Measurements from ENCODE around the gene UPK3A.
A peak's percentile ranks its signal among the peaks of the same experiment; 100 is the strongest.

The UPK3A gene

DNA sequence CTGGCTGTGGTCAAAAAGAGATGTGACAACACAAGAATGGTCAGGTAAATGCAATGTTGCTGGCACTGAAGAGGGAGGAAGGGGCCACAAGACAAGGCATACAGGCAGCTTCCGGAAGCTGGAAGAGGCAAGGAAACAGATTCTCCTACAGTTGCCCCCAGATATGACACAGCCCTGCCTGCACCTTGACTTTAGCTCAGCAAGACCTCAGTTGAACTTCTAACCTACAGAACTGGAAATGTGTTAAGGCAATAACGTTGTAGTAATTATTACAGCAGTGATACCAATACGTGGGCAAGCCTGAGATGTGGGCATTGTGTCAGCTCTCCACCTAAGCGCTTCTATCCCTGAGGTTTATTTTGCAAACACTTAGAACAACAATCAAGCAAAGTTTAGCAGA is 39.8 kb upstream of the UPK3A start:
- peaks cover 1% of the 10 kb centered on the region for H3K4me1 ChIP-seq (ENCODE audit: control insufficient read depth, low read depth, low read length)
- H3K27me3 ChIP-seq (ENCODE audit: insufficient read depth, low read length, poor library complexity): no peaks in the 10 kb centered on the region
- H4K8ac ChIP-seq (ENCODE audit: low read depth, low read length): no peak overlapping the region
- no peak overlapping the region for H3K27ac ChIP-seq (ENCODE audit: low read depth, low read length)
- H3K4me3 ChIP-seq (ENCODE audit: low read length): no peak overlapping the region
- no peaks in the 10 kb centered on the region for H3K36me3 ChIP-seq (ENCODE audit: control insufficient read depth, insufficient read depth, low read length)
- H3K9ac ChIP-seq (ENCODE audit: low read length): no peak overlapping the region
- H2BK5ac ChIP-seq (ENCODE audit: low read length): no peak overlapping the region
- H3K79me2 ChIP-seq (ENCODE audit: control insufficient read depth, insufficient read depth, low read length): no peaks in the 10 kb centered on the region
- H3K18ac ChIP-seq (ENCODE audit: low read length): no peak overlapping the region
- no peaks in the 10 kb centered on the region for H3K79me1 ChIP-seq (ENCODE audit: low read length)
- H3K4ac ChIP-seq (ENCODE audit: low read depth, low read length): no peak overlapping the region
- no peak overlapping the region for H2BK120ac ChIP-seq (ENCODE audit: low read depth, low read length)
- H3K23ac ChIP-seq (ENCODE audit: low read length): no peak overlapping the region
- no peak overlapping the region for H3K56ac ChIP-seq (ENCODE audit: low read length)
- H2AK5ac ChIP-seq (ENCODE audit: low read length): no peak overlapping the region
- no peak for DNase-seq
- no peak overlapping the region for H2BK15ac ChIP-seq (replicated peaks; ENCODE audit: low read depth)
- WGBS (ENCODE audit: extremely low coverage, insufficient coverage, low lambda C conversion rate): no CpG with 5 or more reads among the region's 4 CpGs
- no peak overlapping the region for H3K4me2 ChIP-seq (ENCODE audit: low read length)
- H4K5ac ChIP-seq (ENCODE audit: low read length): no peak overlapping the region

DNA sequence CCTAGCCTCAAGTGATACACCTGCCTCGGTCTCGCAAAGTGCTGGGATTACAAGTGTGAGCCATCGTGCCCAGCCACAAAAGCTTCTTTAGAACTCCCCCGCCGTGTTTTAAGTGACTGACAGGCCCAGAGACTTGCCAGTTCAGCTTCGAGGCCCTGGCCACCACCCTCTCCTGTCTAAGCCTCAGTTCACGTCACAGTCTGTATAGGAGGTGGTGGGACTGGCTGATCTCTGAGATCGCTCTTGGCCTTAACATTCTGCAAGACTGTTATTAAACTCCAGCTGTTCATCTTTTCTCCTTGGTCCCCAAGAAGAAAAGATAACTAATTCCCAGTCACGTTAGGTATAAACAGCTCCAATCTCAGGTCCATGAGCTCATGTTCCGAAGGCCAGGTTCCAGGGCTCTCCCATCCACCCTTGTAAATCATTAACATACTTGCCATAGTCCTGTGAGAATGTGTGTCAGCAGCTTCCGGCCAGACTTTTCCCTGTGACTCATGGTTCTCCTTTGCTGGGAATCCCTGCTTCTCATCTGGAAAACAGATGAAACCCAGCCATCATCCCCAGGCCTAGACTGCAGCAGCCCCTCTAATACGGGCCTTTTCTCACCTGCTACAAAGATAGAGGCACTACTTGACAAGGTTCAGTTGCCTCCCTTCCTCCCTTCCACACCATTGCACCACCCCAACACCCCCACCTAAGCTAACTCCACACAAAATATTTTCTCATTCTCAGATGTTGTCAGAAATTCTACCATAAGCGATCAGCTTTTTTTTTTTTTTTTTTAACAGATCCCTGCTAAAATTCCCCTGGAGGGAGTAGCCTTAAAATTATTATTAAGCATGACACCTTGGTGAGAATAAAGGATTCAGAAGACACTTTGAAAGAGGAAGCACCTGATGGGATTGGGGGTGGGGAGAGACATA is 38.4 kb upstream of the UPK3A start:
- no peak overlapping the region for H3K18ac ChIP-seq (ENCODE audit: low read length)
- no peak overlapping the region for H3K23ac ChIP-seq (ENCODE audit: low read length)
- H2BK120ac ChIP-seq (ENCODE audit: low read depth, low read length): no peak overlapping the region
- no peak overlapping the region for H4K5ac ChIP-seq (ENCODE audit: low read length)
- H3K79me2 ChIP-seq (ENCODE audit: control insufficient read depth, insufficient read depth, low read length): no peaks in the 10 kb centered on the region
- no CpG with 5 or more reads among the region's 13 CpGs for WGBS (ENCODE audit: extremely low coverage, insufficient coverage, low lambda C conversion rate)
- no peaks in the 10 kb centered on the region for H3K27me3 ChIP-seq (ENCODE audit: insufficient read depth, low read length, poor library complexity)
- no peaks in the 10 kb centered on the region for H3K79me1 ChIP-seq (ENCODE audit: low read length)
- H3K4ac ChIP-seq (ENCODE audit: low read depth, low read length): no peak overlapping the region
- no peak overlapping the region for H3K9ac ChIP-seq (ENCODE audit: low read length)
- no peak overlapping the region for H4K8ac ChIP-seq (ENCODE audit: low read depth, low read length)
- no peak overlapping the region for H2BK15ac ChIP-seq (replicated peaks; ENCODE audit: low read depth)
- H3K36me3 ChIP-seq (ENCODE audit: control insufficient read depth, insufficient read depth, low read length): no peaks in the 10 kb centered on the region
- H3K27ac ChIP-seq (ENCODE audit: low read depth, low read length): peak overlapping the region; percentile 82
- H2BK5ac ChIP-seq (ENCODE audit: low read length): no peak overlapping the region
- peak; percentile 91 for DNase-seq
- no peak overlapping the region for H3K4me3 ChIP-seq (ENCODE audit: low read length)
- H3K56ac ChIP-seq (ENCODE audit: low read length): no peak overlapping the region
- no peak overlapping the region for H2AK5ac ChIP-seq (ENCODE audit: low read length)
- H3K4me1 ChIP-seq (ENCODE audit: control insufficient read depth, low read depth, low read length): no peaks in the 10 kb centered on the region
- H3K4me2 ChIP-seq (ENCODE audit: low read length): no peak overlapping the region

DNA sequence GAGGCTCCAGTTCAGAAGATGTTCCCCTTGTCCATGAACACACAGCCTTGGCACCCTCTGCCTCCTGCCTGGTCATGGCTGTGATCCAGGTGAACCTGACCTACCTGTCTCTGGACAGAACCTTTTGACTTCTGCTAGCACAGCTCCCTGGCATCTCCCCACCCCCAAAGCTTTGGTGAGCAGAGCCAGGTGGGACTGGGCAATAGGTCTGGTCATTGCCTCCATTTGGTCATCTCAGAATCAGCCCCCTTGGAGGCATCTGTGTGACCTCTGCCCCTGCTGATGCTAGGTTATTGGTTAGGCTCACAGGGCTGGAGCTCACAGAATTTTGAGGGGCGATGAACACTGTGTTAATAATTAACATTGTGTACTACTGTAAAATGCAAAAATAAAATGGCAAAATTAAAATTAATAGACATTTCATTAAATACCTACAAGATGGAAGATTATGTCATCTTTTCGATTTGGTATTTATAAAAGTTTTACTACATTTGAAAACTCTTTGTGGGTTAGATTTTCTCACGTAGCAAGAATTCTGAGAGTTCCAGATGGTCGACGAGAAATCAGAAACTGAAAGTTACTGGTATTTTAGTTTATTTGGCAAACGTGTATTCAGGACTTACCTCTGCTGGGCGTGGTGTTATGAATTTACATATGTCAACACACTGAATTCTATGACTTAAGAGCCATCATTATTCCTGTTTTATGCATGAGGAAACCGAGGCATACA is 35.8 kb upstream of the UPK3A start:
- Histone ChIP-seq H3K79me1 (ENCODE audit: low read length) (no peaks in the 10 kb centered on the region), H3K4me3 (ENCODE audit: low read length) (no peak overlapping the region), H3K56ac (ENCODE audit: low read length) (no peak overlapping the region), H2BK5ac (ENCODE audit: low read length) (no peak overlapping the region), H4K8ac (ENCODE audit: low read depth, low read length) (no peak overlapping the region), H3K27ac (ENCODE audit: low read depth, low read length) (no peak overlapping the region), H3K27me3 (ENCODE audit: insufficient read depth, low read length, poor library complexity) (no peaks in the 10 kb centered on the region), H2AK5ac (ENCODE audit: low read length) (no peak overlapping the region), H3K23ac (ENCODE audit: low read length) (no peak overlapping the region), H3K9ac (ENCODE audit: low read length) (no peak overlapping the region), H3K36me3 (ENCODE audit: control insufficient read depth, insufficient read depth, low read length) (no peaks in the 10 kb centered on the region), H3K4me2 (ENCODE audit: low read length) (no peak overlapping the region), H3K18ac (ENCODE audit: low read length) (no peak overlapping the region), H2BK15ac (replicated peaks; ENCODE audit: low read depth) (no peak overlapping the region), H3K4me1 (ENCODE audit: control insufficient read depth, low read depth, low read length) (no peaks in the 10 kb centered on the region), H4K5ac (ENCODE audit: low read length) (no peak overlapping the region), H3K4ac (ENCODE audit: low read depth, low read length) (no peak overlapping the region), H2BK120ac (ENCODE audit: low read depth, low read length) (no peak overlapping the region), H3K79me2 (ENCODE audit: control insufficient read depth, insufficient read depth, low read length) (no peaks in the 10 kb centered on the region)
- DNase-seq: no peak
- no CpG with 5 or more reads among the region's 8 CpGs for WGBS (ENCODE audit: extremely low coverage, insufficient coverage, low lambda C conversion rate)

DNA sequence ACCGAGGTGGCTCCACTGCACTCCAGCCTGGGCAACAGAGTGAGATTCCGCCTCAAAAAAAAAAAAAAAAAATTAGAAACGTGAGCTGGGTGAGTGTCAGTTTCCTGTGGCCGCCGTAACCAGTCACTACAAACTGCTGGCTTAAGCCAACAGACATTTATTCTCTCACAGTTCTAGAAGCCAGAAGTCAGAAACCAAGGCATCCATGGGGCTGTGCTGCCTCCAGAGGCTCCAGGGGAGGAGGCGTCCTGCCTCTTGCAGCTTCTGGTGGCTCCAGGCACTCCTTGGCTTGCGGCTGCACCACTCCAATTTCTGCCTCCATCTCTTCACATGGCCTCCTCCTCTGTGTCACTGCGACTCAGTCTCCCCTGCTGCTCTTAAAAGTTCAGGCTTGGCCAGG is 32.9 kb upstream of the UPK3A start:
- Histone ChIP-seq H3K4me3 (ENCODE audit: low read length) (no peak overlapping the region), H2AK5ac (ENCODE audit: low read length) (no peak overlapping the region), H3K79me2 (ENCODE audit: control insufficient read depth, insufficient read depth, low read length) (no peaks in the 10 kb centered on the region), H4K5ac (ENCODE audit: low read length) (no peak overlapping the region), H3K27me3 (ENCODE audit: insufficient read depth, low read length, poor library complexity) (no peaks in the 10 kb centered on the region), H3K79me1 (ENCODE audit: low read length) (no peaks in the 10 kb centered on the region), H3K56ac (ENCODE audit: low read length) (no peak overlapping the region), H3K36me3 (ENCODE audit: control insufficient read depth, insufficient read depth, low read length) (no peaks in the 10 kb centered on the region), H3K4me1 (ENCODE audit: control insufficient read depth, low read depth, low read length) (no peaks in the 10 kb centered on the region), H2BK120ac (ENCODE audit: low read depth, low read length) (no peak overlapping the region), H3K9ac (ENCODE audit: low read length) (no peak overlapping the region), H4K8ac (ENCODE audit: low read depth, low read length) (no peak overlapping the region), H3K4me2 (ENCODE audit: low read length) (no peak overlapping the region), H3K27ac (ENCODE audit: low read depth, low read length) (no peak overlapping the region), H2BK15ac (replicated peaks; ENCODE audit: low read depth) (no peak overlapping the region), H3K23ac (ENCODE audit: low read length) (no peak overlapping the region), H3K18ac (ENCODE audit: low read length) (no peak overlapping the region), H2BK5ac (ENCODE audit: low read length) (no peak overlapping the region), H3K4ac (ENCODE audit: low read depth, low read length) (no peak overlapping the region)
- no CpG with 5 or more reads among the region's 8 CpGs for WGBS (ENCODE audit: extremely low coverage, insufficient coverage, low lambda C conversion rate)
- DNase-seq: no peak

DNA sequence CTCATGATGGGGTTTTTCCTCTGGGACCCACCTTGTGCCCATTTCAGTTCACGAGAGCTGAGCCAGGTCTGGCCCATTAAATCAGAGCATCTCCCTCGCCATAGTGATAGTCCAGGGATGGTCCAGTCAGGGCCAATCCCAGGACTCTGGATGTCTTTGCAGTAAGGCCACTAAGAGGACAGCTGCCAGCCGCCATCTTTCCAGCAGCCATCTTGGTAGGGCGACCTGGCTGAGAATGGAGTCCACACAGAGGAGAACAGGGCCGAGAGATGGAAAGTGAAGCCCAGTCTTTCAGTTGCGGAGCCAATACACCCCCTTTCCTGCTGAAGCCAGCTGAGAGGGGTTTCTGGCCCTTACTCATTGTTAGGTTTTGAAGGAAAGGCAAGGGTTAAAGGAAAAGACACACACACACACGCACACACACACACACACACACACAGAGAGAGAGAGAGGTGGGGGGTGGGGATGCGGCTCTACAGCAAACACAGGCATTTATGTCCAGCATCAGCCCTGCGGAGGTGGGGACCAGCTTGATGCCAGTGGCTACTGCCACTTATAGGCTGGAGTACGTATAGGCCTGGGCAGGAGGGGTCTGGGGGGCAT is 31.6 kb upstream of the UPK3A start:
- Histone ChIP-seq H3K27ac (ENCODE audit: low read depth, low read length) (no peak overlapping the region), H3K4me3 (ENCODE audit: low read length) (no peak overlapping the region), H2BK5ac (ENCODE audit: low read length) (no peak overlapping the region), H2AK5ac (ENCODE audit: low read length) (no peak overlapping the region), H3K79me2 (ENCODE audit: control insufficient read depth, insufficient read depth, low read length) (no peaks in the 10 kb centered on the region), H3K36me3 (ENCODE audit: control insufficient read depth, insufficient read depth, low read length) (no peaks in the 10 kb centered on the region), H3K4me2 (ENCODE audit: low read length) (no peak overlapping the region), H3K56ac (ENCODE audit: low read length) (no peak overlapping the region), H4K8ac (ENCODE audit: low read depth, low read length) (no peak overlapping the region), H2BK15ac (replicated peaks; ENCODE audit: low read depth) (no peak overlapping the region), H3K18ac (ENCODE audit: low read length) (no peak overlapping the region), H4K5ac (ENCODE audit: low read length) (no peak overlapping the region), H3K9ac (ENCODE audit: low read length) (no peak overlapping the region), H3K4me1 (ENCODE audit: control insufficient read depth, low read depth, low read length) (no peaks in the 10 kb centered on the region), H2BK120ac (ENCODE audit: low read depth, low read length) (no peak overlapping the region), H3K79me1 (ENCODE audit: low read length) (no peaks in the 10 kb centered on the region), H3K27me3 (ENCODE audit: insufficient read depth, low read length, poor library complexity) (no peaks in the 10 kb centered on the region), H3K4ac (ENCODE audit: low read depth, low read length) (no peak overlapping the region), H3K23ac (ENCODE audit: low read length) (no peak overlapping the region)
- no peak for DNase-seq
- no CpG with 5 or more reads among the region's 10 CpGs for WGBS (ENCODE audit: extremely low coverage, insufficient coverage, low lambda C conversion rate)

Measured in mesendoderm (in vitro differentiated cells).